Progenitor cell of endocrine pancreas (in vitro differentiated cells): ENCODE measurements around the gene PUS3. TPM values are rescaled to one million over a fixed set of nuclear protein-coding genes. Genes with fewer than 3 reads are reported as not detected.
A peak's percentile ranks its signal among the peaks of the same experiment; 100 is the strongest.

Source experiments
- DNase-seq: peaks from one replicate; pipeline ENCODE4 v3.0.0; 2021; ENCODE audit warnings: low spot score; ENCODE audit not compliant: unreplicated experiment
- H3K27ac Mint-ChIP-seq: 2 replicates; pipeline ENCODE4 v1.8.0; 2021; ENCODE audit warnings: mild to moderate bottlenecking, moderate library complexity, mixed read lengths
- H3K27me3 Mint-ChIP-seq: 2 replicates; pipeline ENCODE4 v1.8.0; 2021; ENCODE audit warnings: mixed read lengths
- H3K36me3 Mint-ChIP-seq: 2 replicates; pipeline ENCODE4 v1.8.0; 2022; ENCODE audit warnings: mixed read lengths; ENCODE audit not compliant: insufficient read depth
- H3K4me1 Mint-ChIP-seq: 2 replicates; pipeline ENCODE4 v1.8.0; 2021; ENCODE audit warnings: low read depth, mixed read lengths
- H3K4me3 Mint-ChIP-seq: 2 replicates; pipeline ENCODE4 v1.8.0; 2021; ENCODE audit warnings: low read depth, mild to moderate bottlenecking, moderate library complexity, mixed read lengths
- H3K9me3 Mint-ChIP-seq: 2 replicates; pipeline ENCODE4 v1.8.0; 2021; ENCODE audit warnings: low read depth, mixed read lengths
- total RNA-seq: library from RNA; stranded (reverse); gene quantifications from 2 replicates; pipeline ENCODE4 v1.2.1, GENCODE V29; 2021
- TF ChIP-seq, protein P1 (sequence below): fragments of 200-600 bp; sonication (generic); IDR thresholded peaks from one replicate; pipeline ENCODE4 v1.5.0; 2021; ENCODE audit warnings: antibody characterized with exemption, mild to moderate bottlenecking; ENCODE audit not compliant: unreplicated experiment

Gene PUS3
- total RNA-seq, 1 donor from 2014 or later, result 12.4 TPM

DNA sequence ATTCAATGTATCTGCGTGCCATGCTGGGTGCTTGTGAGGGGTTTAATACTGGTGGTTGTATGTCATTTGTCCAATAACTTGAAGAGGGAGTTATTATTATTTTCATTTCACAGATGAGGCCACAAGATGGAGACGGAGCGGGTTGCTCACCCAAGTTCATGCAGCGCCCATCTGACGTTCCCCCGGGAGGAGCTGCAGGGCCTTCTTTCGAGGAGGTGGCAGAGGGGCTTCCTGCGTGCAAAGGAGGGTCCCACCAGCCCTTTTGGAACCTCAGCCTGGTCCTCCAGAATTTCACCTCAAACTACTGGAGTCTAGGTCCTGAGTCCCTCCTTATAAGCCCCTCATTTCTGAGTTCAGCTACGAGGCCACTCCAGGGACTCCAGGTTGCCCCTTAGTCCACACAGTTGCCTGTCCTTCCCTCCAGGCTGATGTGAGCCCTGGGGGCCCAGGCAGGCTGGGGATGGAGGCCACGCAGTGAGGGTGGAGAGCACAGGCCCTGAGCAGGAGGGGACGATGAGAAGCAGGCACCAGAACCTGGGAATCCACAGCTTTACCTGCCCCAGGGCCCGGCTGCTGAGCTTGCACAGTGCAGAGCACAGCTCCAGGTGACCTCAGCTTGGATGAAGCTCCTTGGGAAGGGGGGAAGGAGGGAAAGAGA is 39.9 kb upstream of the PUS3 start:
- Mint-ChIP-seq H3K4me3 (no peak overlapping the region), H3K4me1 (peaks cover 7% of the 10 kb centered on the region), H3K9me3 (no peaks in the 10 kb centered on the region), H3K27me3 (peaks cover 14% of the 10 kb centered on the region), H3K27ac (no peak overlapping the region), H3K36me3 (no peaks in the 10 kb centered on the region)
- DNase-seq, result no peak
- TF ChIP-seq, protein P1, sequence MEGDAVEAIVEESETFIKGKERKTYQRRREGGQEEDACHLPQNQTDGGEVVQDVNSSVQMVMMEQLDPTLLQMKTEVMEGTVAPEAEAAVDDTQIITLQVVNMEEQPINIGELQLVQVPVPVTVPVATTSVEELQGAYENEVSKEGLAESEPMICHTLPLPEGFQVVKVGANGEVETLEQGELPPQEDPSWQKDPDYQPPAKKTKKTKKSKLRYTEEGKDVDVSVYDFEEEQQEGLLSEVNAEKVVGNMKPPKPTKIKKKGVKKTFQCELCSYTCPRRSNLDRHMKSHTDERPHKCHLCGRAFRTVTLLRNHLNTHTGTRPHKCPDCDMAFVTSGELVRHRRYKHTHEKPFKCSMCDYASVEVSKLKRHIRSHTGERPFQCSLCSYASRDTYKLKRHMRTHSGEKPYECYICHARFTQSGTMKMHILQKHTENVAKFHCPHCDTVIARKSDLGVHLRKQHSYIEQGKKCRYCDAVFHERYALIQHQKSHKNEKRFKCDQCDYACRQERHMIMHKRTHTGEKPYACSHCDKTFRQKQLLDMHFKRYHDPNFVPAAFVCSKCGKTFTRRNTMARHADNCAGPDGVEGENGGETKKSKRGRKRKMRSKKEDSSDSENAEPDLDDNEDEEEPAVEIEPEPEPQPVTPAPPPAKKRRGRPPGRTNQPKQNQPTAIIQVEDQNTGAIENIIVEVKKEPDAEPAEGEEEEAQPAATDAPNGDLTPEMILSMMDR, result no peak

DNA sequence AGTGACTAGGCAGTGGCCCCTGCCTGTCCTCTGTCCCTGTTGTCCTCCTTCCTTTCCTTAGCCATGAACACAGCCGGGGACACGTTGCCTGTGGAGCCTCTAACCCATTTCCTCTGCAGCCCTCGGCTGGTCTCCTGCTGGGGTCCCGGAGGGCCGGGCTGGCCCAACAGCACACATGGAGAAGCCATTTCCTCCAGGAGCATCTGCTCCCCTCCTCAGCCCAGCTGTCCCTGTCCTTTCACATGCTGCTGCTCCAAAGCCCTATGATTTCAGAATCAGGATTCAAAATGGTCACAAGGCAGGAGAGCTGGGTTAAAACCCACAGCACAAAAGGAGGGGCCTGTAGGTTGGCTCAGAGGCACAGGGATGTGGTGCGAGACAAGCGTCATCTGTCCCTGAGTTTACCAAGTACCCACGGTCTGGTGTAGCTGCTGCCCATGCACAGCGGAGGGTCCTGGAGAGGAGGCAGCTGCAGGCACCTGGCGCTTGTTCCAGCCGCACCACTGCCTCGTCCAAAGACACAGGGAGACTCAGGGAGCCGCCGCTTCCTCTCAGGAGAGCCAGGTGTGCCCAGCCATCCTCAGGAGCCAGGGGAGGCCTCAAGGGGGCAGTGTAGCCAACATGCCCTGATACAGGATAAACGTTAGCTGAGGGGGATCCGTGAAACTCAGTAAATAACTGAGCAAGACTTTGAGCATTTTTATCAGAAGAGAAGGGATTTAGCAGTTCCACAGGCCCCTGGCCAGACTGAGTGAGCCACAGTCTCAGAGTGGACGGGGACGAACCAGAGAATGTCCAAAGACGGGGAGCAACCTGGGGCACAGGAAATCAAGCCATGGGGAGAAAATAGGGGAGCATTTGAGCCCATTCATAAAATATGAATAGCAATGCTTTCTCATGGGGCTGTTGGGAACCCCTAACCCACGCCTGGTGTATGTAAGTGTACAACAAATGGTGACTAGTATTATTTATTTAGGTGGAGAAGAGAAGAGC is 38.9 kb upstream of the PUS3 start:
- H3K27me3 Mint-ChIP-seq, result peaks cover 14% of the 10 kb centered on the region
- DNase-seq, result peak; percentile 51
- H3K9me3 Mint-ChIP-seq, result no peaks in the 10 kb centered on the region
- H3K27ac Mint-ChIP-seq, result peak overlapping the region; percentile 72
- H3K4me3 Mint-ChIP-seq, result no peak overlapping the region
- no peaks in the 10 kb centered on the region for H3K36me3 Mint-ChIP-seq
- TF ChIP-seq, protein P1, result peak; percentile 81
- peaks cover 7% of the 10 kb centered on the region for H3K4me1 Mint-ChIP-seq

DNA sequence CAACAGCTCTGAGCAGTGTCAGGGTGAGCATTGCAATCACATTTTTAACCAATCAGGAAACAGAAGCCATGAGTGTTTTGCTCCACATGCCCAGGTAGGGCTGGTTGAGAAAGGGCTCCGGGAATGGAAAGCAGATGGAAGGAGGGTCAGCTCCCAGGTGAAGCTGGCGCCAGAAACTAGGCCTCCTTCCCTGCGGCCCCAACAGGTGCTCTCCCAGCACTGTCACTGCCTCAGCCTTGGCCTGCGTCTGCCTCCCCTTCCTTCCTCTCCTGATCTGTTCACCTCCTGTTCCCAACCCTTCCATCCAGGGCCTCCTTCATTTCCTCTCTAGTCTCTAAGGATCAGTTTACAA is 38.2 kb upstream of the PUS3 start:
- TF ChIP-seq, protein P1, result no peak
- Mint-ChIP-seq H3K4me3 (no peak overlapping the region), H3K27ac (peak overlapping the region; percentile 72), H3K27me3 (peaks cover 14% of the 10 kb centered on the region), H3K4me1 (peaks cover 7% of the 10 kb centered on the region), H3K36me3 (no peaks in the 10 kb centered on the region), H3K9me3 (no peaks in the 10 kb centered on the region)
- no peak for DNase-seq

DNA sequence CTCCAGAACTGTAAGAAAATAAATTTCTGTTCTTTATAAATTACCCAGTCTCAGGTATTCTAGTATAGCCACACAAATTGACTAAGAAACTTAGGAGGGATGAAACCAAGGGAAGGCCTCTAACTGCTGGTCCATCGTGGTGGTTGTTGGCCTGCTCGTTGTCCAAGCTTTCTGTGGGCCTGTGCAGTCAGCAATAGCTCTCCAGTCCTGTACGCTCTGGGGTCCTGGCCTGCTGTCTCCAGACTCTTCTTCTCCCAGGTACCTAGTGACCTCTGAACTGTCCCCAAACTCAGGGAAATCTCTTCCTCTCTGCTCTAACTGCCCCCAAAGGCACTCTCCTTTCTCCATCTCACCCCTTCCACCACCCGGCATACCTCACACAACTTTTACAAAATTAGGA is 37.1 kb upstream of the PUS3 start:
- Mint-ChIP-seq H3K27ac (no peak overlapping the region), H3K27me3 (peaks cover 14% of the 10 kb centered on the region), H3K9me3 (no peaks in the 10 kb centered on the region), H3K4me1 (peaks cover 6% of the 10 kb centered on the region), H3K36me3 (no peaks in the 10 kb centered on the region), H3K4me3 (no peak overlapping the region)
- no peak for DNase-seq
- TF ChIP-seq, protein P1, result no peak

DNA sequence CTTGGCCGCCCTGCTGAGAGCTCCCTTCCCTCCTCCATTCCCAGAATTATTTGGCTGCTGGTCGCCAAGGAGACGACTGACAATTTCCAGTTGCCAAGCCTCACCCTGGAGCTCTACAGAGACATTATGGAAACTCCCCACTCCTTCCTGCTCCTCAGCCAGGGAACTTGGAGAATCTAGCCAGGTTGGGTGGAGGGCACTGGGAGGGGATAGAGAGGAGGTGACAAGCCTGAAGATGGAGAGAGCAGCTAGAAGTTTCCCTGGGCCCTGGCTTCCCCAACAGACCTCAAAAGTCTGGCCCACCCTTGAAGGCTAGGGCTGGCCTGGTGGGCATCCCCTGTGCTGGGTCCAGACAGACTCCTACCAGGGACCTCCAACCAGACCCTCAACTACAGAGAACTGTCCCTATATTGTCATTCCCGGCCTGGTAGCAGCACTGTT is 36.1 kb upstream of the PUS3 start:
- Mint-ChIP-seq H3K4me1 (peaks cover 7% of the 10 kb centered on the region), H3K4me3 (no peak overlapping the region), H3K27ac (no peak overlapping the region), H3K36me3 (no peaks in the 10 kb centered on the region), H3K9me3 (no peaks in the 10 kb centered on the region), H3K27me3 (peaks cover 10% of the 10 kb centered on the region)
- DNase-seq, result no peak
- TF ChIP-seq, protein P1, result no peak
